ENCODE results near the gene ILDR1.

The ILDR1 gene

GRCh38 chr3:121989943-121990342, 32.1 kb downstream of the ILDR1 start:
- DNase-seq, result no peak

- no peak for DNase-seq
Observed at GRCh38 chr3:121988146-121988545, 33.9 kb downstream of the ILDR1 start.

GRCh38 chr3:121985846-121986245, 36.2 kb downstream of the ILDR1 start:
- DNase-seq, result no peak

- no peak for DNase-seq
Observed at GRCh38 chr3:121981473-121981872, 40.6 kb downstream of the ILDR1 start.

- no peak for DNase-seq
Observed at GRCh38 chr3:121980450-121980796, 41.6 kb downstream of the ILDR1 start.

- no peak for DNase-seq
Observed at GRCh38 chr3:121979734-121980449, 42.2 kb downstream of the ILDR1 start.

- no peak for DNase-seq
Observed at GRCh38 chr3:121979246-121979645, 42.8 kb downstream of the ILDR1 start.

GRCh38 chr3:121976727-121977126, 45.3 kb downstream of the ILDR1 start:
- DNase-seq, result no peak

- DNase-seq, result no peak
Observed at GRCh38 chr3:121975702-121976302, 46.2 kb downstream of the ILDR1 start.

- DNase-seq, result no peak
Observed at GRCh38 chr3:121974601-121975111, 47.4 kb downstream of the ILDR1 start.

GRCh38 chr3:121970047-121970446, 52.0 kb downstream of the ILDR1 start:
- DNase-seq, result no peak

GRCh38 chr3:121969631-121970030, 52.4 kb downstream of the ILDR1 start:
- DNase-seq, result no peak

GRCh38 chr3:121963608-121964007, 58.4 kb downstream of the ILDR1 start:
- DNase-seq, result no peak

GRCh38 chr3:121962443-121962842, 59.6 kb downstream of the ILDR1 start:
- no peak for DNase-seq

GRCh38 chr3:121961283-121961682, 60.8 kb downstream of the ILDR1 start:
- no peak for DNase-seq

GRCh38 chr3:121958801-121959200, 63.2 kb downstream of the ILDR1 start:
- no peak for DNase-seq

- DNase-seq, result no peak
Observed at GRCh38 chr3:121957674-121958415, 64.2 kb downstream of the ILDR1 start.

GRCh38 chr3:121956363-121956762, 65.7 kb downstream of the ILDR1 start:
- no peak for DNase-seq

GRCh38 chr3:121951291-121951919, 70.6 kb downstream of the ILDR1 start:
- no peak for DNase-seq

- no peak for DNase-seq
Observed at GRCh38 chr3:121948641-121949040, 73.4 kb downstream of the ILDR1 start.

GRCh38 chr3:121943431-121943830, 78.6 kb downstream of the ILDR1 start:
- no peak for DNase-seq

- no peak for DNase-seq
Observed at GRCh38 chr3:121942116-121942786, 79.8 kb downstream of the ILDR1 start.

- no peak for DNase-seq
Observed at GRCh38 chr3:121941592-121941991, 80.5 kb downstream of the ILDR1 start.

All from activated CD8-positive, alpha-beta memory T cell treated with anti-CD3 and anti-CD28 coated beads, Interleukin-2, amount 50 U/mL, for 4 hours (primary cell).